ENCODE data around the gene TAF4B.
"Not testable (repeated sequence)": the region's sequence is repeated elsewhere in the genome, so short reads cannot be mapped to it uniquely, and the experiment has no call there.

TAF4B gene

DNA sequence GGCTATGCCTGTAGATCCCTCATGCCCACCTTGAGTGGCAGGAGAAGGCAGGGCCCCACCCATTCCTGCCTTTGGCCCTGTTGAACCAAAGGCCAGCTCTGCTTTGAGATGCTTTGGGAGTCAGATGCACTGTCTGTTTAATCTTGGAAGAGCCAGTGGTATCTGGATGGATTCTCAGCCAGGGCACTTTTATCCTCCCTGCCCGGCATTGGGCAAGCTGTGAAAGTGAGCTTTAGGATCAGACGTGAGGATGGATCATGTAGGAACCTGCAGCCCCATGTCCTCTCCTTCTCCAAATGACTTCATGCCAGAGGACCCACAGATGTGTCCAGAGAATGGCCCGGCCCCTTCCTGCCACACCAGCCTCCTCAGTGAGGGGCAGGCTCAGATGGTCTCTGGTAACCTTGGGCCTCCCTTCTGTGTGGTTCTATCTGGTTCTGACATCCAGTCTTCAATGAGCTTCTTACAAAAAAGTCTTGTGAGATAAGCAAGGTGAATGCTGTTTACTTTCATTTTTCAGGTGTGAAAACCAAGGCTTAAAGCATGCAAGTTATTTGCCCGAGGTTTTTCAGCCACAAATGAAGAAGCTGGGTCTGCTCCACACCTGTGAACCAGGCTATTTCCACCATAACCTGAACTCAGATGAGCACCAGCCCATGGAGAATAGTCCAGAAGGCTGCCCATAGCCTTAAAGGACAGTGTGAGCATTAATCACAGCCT, 198.3 kb downstream of the TAF4B start:
- DNase-seq (ENCODE audit: low spot score): no peak

DNA sequence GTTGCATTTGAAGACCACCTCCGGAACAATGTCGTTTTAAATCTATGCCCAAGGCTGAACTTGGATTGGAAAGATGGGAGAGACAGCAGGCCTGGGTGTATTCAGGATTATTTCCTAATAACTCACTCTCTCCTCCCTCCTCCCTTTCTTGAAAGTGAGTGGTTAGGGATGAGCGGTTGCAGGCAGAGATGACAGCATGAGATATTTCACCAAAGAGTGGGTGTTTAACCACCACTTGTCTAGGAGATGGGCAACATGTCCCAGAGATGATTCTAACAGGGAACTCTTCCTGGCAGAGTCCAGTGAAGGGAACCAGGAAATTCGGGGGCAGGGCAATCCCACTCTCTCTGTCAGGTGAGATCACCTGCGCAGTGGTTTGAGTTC, 198.9 kb downstream of the TAF4B start:
- no peak for DNase-seq (ENCODE audit: low spot score)

DNA sequence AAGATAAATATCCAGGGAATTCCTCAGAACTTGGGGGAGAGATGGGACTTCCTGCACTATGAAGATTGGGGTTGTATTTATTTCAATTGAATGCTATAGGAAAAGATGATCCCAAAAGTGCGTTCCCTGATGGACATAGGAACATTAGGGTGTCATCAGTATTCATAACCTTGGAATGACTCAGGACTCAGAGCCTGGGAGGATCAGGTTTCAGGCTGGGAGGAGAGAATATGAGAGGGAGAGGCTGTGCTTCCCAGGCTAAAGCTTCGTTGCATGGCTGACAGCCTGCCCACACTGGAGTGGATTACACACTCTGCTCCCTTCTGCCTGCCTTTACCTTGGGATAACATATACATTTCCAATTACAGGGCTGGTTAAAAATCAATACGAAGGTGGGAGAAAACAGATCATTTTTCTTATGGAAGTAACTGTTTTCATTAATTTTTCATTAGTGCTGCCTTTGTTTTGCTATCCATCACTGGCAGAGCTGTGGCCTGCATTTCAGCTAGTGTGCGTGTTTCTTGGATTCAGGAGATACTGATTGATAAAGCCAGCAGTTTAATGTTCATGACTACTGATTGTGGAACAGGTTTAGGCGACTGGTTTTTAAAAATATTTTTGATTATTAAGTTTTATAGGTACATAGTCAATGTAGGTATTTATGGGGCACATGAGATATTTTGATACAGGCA, 203.4 kb downstream of the TAF4B start:
- DNase-seq (ENCODE audit: low spot score): peak; percentile 25

DNA sequence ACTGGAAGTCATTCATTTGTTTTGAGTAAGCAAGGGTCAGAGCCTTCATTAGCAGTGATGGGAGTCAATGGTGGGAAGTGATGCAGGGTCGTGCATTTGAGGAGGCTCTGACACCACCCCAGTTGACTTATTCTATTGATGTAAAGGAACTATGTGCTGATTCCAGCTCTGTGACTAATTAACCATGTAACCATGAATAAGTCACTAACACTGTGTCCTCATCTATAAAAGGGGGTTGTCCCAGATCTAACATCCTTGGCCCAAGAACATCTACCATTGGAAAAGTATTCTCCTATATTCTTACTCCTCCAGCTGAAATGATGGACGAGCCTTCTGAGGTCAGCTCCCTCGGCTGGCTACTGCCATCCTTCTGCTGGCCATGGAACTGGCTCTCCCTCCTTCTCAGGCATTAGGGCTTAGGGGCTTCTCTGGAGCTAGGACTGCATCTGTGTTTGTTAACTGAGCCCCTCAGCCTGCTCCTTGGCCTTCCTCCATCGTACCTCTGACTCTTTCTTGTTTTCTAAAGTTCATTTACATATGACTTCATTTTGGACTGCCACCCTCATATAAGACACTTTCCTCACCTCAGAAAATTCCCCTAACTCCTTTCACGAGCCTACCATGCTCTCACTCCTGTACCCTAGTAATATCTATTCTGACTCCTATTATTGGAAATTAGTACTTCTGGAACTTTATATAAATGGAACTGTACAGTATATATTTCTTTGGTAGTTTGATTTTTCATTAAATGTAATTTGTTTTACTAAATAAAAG, 206.6 kb downstream of the TAF4B start:
- DNase-seq (ENCODE audit: low spot score): no peak

DNA sequence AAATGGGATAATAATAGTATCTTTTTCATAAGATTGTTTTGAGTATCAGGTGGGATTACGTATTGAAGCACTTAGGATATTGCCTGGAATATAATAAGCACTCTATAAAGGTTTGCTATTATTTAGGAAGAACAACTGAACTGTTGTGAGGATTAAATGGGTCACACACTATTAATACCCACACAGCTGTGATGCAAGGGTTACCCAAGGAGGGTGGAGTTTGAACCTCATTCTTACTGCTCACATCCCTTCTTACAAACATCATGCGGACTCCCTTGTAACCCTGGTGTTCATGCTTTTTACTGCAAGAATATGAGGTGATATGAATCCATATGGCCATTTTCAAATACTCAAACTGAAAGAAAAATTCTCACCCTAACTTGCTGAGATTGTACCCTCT, 208.6 kb downstream of the TAF4B start:
- DNase-seq (ENCODE audit: low spot score): no peak

DNA sequence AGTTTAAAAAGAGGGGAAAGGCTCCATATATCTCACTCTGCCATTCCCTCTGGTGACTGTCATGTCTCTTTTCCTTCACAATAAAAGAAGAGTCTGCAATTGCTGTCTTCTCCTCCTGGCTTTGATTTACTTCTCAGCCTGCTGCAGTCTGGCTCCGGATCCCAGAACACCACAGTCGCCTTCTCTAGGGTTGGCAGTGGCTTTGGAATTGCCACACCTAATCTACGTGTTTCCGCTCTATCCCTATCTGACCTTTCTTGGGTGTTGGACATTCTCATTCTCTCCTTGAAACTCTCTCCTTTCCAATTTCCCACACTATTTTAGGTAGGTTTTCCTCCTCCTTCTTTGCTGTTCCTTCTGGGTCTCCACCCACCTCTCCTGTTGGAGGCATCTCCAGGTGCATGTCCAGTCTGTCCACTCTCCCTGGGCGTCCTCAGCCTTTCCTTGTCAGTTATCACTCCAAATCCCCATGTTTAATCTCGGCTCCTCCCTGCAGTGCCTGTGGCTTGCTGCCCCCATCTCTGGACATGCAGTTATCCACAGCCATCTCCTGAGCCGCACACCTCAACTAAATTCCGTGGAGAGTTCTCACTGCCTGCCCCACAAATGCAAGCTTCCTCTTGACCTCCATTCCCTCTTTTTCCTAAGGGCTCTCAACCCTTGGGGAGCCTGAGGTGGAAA, 209.3 kb downstream of the TAF4B start:
- DNase-seq (ENCODE audit: low spot score): no peak

DNA sequence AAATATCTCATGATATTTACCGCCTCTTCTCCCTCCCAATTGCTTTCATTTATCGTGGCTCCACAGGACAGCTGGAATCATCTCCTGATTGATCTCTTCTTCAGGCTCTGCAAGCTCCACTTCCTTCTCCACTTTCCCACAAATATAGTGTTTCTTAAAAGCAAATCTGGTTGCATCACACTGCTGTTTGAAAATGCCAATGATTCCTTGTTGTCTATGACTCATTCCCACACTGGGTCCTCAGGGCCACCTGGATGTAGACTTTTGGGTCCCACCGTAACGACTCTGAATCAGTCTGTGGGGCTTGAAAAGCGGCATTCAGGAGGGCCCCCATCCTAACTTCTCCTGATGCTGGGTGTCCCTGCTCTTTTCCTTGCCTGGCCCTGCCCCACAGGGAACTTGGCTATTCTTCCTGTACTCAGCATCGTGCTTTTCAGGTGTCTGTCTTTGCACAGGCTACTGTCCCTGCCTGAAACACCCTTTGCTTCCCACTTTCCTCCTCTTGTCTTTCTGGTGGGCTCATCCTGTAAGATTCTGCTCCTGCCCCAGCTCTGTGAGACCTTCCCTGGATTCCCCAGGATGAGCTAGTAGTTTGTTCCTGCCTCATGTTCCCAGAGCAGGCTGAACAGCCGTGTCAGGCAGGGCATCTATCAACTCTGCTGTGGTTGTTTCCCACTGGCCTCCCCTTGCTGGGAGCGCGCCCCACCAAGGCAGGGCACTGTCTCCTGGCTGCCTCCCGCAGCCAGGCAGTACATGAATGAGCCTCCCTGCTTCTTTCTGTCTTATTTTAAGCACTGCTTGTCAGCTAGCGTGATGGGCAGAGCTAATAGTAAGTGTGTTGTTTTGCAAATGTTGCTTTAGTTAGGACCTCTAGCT, 210.2 kb downstream of the TAF4B start:
- DNase-seq (ENCODE audit: low spot score): peak; percentile 44

DNA sequence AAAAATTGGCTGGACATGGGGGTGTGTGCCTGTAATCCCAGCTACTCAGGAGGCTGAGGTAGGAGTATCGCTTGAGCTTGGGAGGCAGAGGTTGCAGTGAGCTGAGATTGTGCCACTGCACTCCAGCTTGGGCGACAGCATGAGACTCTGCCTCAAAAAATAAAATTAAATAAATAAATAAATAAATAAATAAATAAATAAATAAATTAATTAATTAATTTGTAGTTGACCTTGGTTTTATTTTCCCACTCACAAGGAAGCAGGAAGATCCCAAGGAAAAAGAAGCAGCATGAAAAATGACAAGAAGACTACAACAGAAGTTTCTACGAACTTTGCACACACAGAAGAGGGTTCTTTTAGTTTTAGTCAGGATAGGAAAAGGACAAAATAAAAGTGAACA, 211.4 kb downstream of the TAF4B start:
- DNase-seq (ENCODE audit: low spot score): not testable (repeated sequence)

DNA sequence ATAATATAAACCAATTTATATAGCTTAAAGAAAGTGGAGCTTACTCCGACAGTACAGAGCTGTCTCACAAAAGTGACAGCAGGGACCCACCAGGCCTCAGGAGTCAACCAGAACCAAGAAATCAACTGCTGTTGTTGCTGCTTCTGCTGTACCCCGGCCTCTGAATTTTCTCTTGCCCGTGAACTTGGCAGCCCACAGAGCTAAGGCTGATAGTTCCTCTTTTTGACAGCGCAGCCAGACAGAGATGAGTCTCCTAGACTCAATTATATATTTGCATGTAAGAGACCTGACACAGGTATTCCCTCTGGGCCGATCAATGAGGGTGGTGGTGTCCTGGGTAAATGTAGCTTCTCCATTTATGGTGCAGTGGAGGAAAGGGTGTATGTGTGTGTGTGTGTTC, 212.7 kb downstream of the TAF4B start:
- DNase-seq (ENCODE audit: low spot score): no peak

DNA sequence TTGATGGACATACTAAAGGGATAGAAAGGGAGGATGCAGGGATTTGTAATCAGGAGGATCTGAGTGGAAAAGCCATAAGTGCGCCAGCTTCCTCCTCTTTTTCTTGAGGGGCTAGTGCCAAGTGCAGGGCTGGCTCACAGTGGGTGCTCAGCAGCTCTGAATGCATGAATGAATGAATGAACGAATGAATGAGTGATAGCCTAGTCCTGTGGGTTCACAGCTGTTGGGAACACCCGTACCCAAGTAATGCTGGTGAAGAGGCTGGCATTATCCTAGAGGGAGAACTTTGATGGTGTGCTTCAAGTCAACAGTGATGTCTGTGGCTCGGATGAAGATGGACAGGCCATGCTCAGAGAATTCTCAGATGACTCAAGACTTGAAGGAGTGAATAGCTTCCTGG, 213.3 kb downstream of the TAF4B start:
- no peak for DNase-seq (ENCODE audit: low spot score)

DNA sequence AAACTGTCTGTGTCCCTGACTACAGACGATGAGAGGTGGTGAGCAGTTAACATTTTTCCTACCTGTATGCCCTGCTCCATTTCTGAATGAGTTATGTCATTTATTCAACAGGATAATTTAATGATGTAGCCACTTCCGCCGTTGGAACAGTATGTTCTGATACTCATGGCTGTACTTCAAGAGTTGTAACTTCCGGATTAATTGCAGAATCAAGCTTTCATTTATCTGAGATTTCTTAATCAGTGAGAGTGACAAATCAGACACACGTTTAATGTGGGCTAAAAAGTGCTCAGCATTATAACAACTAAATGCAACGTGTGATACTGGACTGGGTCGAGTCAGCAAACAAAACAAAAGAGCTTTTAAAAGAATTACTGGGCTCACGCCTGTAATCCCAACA, 214.4 kb downstream of the TAF4B start:
- DNase-seq (ENCODE audit: low spot score): no peak
